Activated naive CD4-positive, alpha-beta T cell (primary cell): ENCODE data around the gene EYA2.

Experiments
- DNase-seq, 4 experiments: peaks; one replicate each; lab custom pipeline; 2025; lab: John Stamatoyannopoulos, UW

The EYA2 gene

GRCh38 chr20:47066484-47067270 lies 172.0 kb downstream of the EYA2 start:
- no peak for DNase-seq

- DNase-seq: no peak
Observed at GRCh38 chr20:47067776-47068175, 173.1 kb downstream of the EYA2 start.

GRCh38 chr20:47070176-47070575 lies 175.5 kb downstream of the EYA2 start:
- DNase-seq: no peak

- DNase-seq: no peak
Observed at GRCh38 chr20:47071646-47072185, 177.1 kb downstream of the EYA2 start.

GRCh38 chr20:47073766-47074475 lies 179.3 kb downstream of the EYA2 start:
- DNase-seq: no peak

GRCh38 chr20:47075263-47075662 lies 180.6 kb downstream of the EYA2 start:
- no peak for DNase-seq

GRCh38 chr20:47079047-47079446 lies 184.4 kb downstream of the EYA2 start:
- DNase-seq: no peak

- no peak for DNase-seq
Observed at GRCh38 chr20:47080365-47080764, 185.7 kb downstream of the EYA2 start.

- no peak for DNase-seq
Observed at GRCh38 chr20:47086316-47086715, 191.7 kb downstream of the EYA2 start.

GRCh38 chr20:47088335-47088734 lies 193.7 kb downstream of the EYA2 start:
- no peak for DNase-seq

- DNase-seq: no peak
Observed at GRCh38 chr20:47089151-47089550, 194.5 kb downstream of the EYA2 start.

GRCh38 chr20:47090835-47091234 lies 196.2 kb downstream of the EYA2 start:
- no peak for DNase-seq

- no peak for DNase-seq
Observed at GRCh38 chr20:47093320-47093966, 198.8 kb downstream of the EYA2 start.

GRCh38 chr20:47095690-47096089 lies 201.0 kb downstream of the EYA2 start:
- DNase-seq: no peak

GRCh38 chr20:47097691-47098622 lies 203.3 kb downstream of the EYA2 start:
- no peak for DNase-seq

GRCh38 chr20:47099093-47099492 lies 204.4 kb downstream of the EYA2 start:
- DNase-seq: no peak

GRCh38 chr20:47099825-47100441 lies 205.3 kb downstream of the EYA2 start:
- no peak for DNase-seq

GRCh38 chr20:47102629-47103028 lies 208.0 kb downstream of the EYA2 start:
- no peak for DNase-seq

GRCh38 chr20:47106786-47107185 lies 212.1 kb downstream of the EYA2 start:
- no peak for DNase-seq

- no peak for DNase-seq
Observed at GRCh38 chr20:47108994-47109393, 214.4 kb downstream of the EYA2 start.

- DNase-seq: no peak
Observed at GRCh38 chr20:47110819-47111218, 216.2 kb downstream of the EYA2 start.
